ENCODE measurements around the gene SPTB.

Gene SPTB

DNA sequence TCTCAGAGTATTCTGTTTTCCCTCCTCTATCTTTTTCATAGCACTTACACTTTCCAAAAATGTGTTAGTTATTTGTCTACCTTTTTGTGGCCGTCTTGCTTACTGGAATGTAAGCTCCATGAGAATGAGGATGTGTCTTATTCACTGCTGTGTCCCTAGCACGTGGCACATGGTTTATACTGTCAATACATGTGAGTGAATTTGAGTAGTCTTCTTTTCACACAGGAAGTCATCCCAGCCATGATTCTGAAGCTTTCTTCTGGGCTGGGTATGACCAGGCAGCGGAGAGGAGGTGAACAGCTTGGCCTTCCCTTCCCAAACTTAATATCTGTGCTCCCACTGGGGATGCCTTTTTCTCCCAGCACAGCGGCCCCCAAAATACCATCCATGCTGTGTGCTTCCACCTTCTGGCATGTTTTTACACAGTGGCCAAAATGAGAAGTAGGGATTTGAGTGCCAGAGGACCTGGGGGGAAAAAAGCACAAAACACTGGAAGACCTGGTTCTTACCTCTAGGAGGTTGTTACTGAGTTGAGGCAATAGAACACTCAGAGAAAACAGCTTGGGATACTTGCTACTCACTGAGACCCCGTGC, 165.2 kb downstream of the SPTB start:
- H3K79me1 ChIP-seq (replicated peaks; ENCODE audit: low read length, poor library complexity, severe bottlenecking): no peaks in the 10 kb centered on the region
- H3K14ac ChIP-seq (ENCODE audit: low read length in 2 of 2): no peak overlapping the region
- H2BK15ac ChIP-seq (ENCODE audit: low read depth, poor library complexity, severe bottlenecking): no peak overlapping the region
- no peak overlapping the region for H3K4me2 ChIP-seq (ENCODE audit: low read length, poor library complexity, severe bottlenecking)
- no peak overlapping the region for H3K9ac ChIP-seq (ENCODE audit: low read length)
- H3K4ac ChIP-seq (ENCODE audit: low read depth in 1 of 2, low read length in 2 of 2): no peak overlapping the region
- DNase-seq: no peak
- H3K27me3 ChIP-seq (ENCODE audit: control insufficient read depth in 1 of 2, insufficient read depth in 1 of 2, low read length in 2 of 2): peaks cover 0 to 13% of the 10 kb centered on the region in 2 experiments
- no peak overlapping the region for H2BK120ac ChIP-seq (ENCODE audit: low read depth, low read length)
- H4K91ac ChIP-seq (ENCODE audit: low read length): no peak overlapping the region
- H3K9me3 ChIP-seq (ENCODE audit: control insufficient read depth, low read length): peaks cover 32% of the 10 kb centered on the region
- peak overlapping the region; percentile 19 for H4K8ac ChIP-seq (ENCODE audit: low read length)
- H3K23ac ChIP-seq (ENCODE audit: low read length in 2 of 2): no peak overlapping the region
- WGBS: 93% methylated on average over 5 of the region's 5 CpGs
- H2BK5ac ChIP-seq (ENCODE audit: low read depth, low read length, poor library complexity, severe bottlenecking): no peak overlapping the region
- H3K18ac ChIP-seq (ENCODE audit: low read depth in 1 of 2, low read length in 2 of 2): no peak overlapping the region
- no peak overlapping the region for H3K4me3 ChIP-seq (ENCODE audit: insufficient read depth in 1 of 2, low read depth in 1 of 2, low read length in 2 of 2)
- H2BK12ac ChIP-seq (ENCODE audit: low read length in 2 of 2): no peak overlapping the region
- H3K36me3 ChIP-seq (ENCODE audit: control insufficient read depth in 1 of 2, insufficient read depth in 2 of 2, low read depth in 1 of 2, low read length in 2 of 2): peaks cover 0 to 12% of the 10 kb centered on the region in 2 experiments
- H3K4me1 ChIP-seq (ENCODE audit: control insufficient read depth, insufficient read depth, low read depth, low read length): peaks cover 35% of the 10 kb centered on the region
- no peak overlapping the region for H2AFZ ChIP-seq (ENCODE audit: low read depth, low read length)
- peak overlapping the region; percentile 81 for H3K27ac ChIP-seq (ENCODE audit: low read length, poor library complexity, severe bottlenecking)
- peak overlapping the region; percentile 83 for H2AK5ac ChIP-seq (ENCODE audit: low read length, severe bottlenecking)

DNA sequence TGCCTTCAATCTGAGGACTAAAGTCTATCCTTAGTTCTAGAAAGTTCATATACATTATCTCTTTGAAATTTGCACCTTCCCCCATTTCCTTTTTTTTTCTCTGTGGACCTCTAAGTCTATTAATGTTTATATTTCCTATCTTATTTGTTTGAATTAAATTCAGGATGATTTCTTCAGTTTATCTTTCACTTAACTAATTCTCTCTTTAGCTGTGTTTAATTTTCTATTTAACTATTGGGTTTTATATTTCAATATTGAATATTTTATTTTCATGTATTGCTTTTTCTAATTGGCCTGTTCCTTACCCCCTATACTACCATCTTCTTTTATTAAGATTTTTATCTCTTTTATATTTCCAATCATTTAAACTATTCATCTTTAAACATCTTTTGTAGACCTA, 166.0 kb downstream of the SPTB start:
- Histone ChIP-seq H3K23ac (ENCODE audit: low read length in 2 of 2) (no peak overlapping the region), H4K8ac (ENCODE audit: low read length) (no peak overlapping the region), H3K4me2 (ENCODE audit: low read length, poor library complexity, severe bottlenecking) (no peak overlapping the region), H2AFZ (ENCODE audit: low read depth, low read length) (no peak overlapping the region), H3K4me3 (ENCODE audit: insufficient read depth in 1 of 2, low read depth in 1 of 2, low read length in 2 of 2) (no peak overlapping the region), H3K14ac (ENCODE audit: low read length in 2 of 2) (no peak overlapping the region), H3K36me3 (ENCODE audit: control insufficient read depth in 1 of 2, insufficient read depth in 2 of 2, low read depth in 1 of 2, low read length in 2 of 2) (peaks cover 0 to 9% of the 10 kb centered on the region in 2 experiments), H3K79me1 (replicated peaks; ENCODE audit: low read length, poor library complexity, severe bottlenecking) (no peaks in the 10 kb centered on the region), H2BK15ac (ENCODE audit: low read depth, poor library complexity, severe bottlenecking) (no peak overlapping the region), H3K27ac (ENCODE audit: low read length, poor library complexity, severe bottlenecking) (no peak overlapping the region), H3K9me3 (ENCODE audit: control insufficient read depth, low read length) (peaks cover 32% of the 10 kb centered on the region), H4K91ac (ENCODE audit: low read length) (no peak overlapping the region), H2BK120ac (ENCODE audit: low read depth, low read length) (no peak overlapping the region), H3K27me3 (ENCODE audit: control insufficient read depth in 1 of 2, insufficient read depth in 1 of 2, low read length in 2 of 2) (peaks cover 0 to 14% of the 10 kb centered on the region in 2 experiments), H2BK12ac (ENCODE audit: low read length in 2 of 2) (no peak overlapping the region), H3K4me1 (ENCODE audit: control insufficient read depth, insufficient read depth, low read depth, low read length) (peaks cover 35% of the 10 kb centered on the region), H3K9ac (ENCODE audit: low read length) (no peak overlapping the region), H2BK5ac (ENCODE audit: low read depth, low read length, poor library complexity, severe bottlenecking) (no peak overlapping the region), H3K18ac (ENCODE audit: low read depth in 1 of 2, low read length in 2 of 2) (no peak overlapping the region), H3K4ac (ENCODE audit: low read depth in 1 of 2, low read length in 2 of 2) (no peak overlapping the region), H2AK5ac (ENCODE audit: low read length, severe bottlenecking) (no peak overlapping the region)
- no peak for DNase-seq

- H3K9me3 ChIP-seq (ENCODE audit: control insufficient read depth, low read length): peaks cover 32% of the 10 kb centered on the region
- no peak overlapping the region for H2BK5ac ChIP-seq (ENCODE audit: low read depth, low read length, poor library complexity, severe bottlenecking)
- H2BK15ac ChIP-seq (ENCODE audit: low read depth, poor library complexity, severe bottlenecking): no peak overlapping the region
- peak overlapping the region; percentile 20 for H2AK5ac ChIP-seq (ENCODE audit: low read length, severe bottlenecking)
- H3K4me2 ChIP-seq (ENCODE audit: low read length, poor library complexity, severe bottlenecking): no peak overlapping the region
- no peak overlapping the region for H2BK12ac ChIP-seq (ENCODE audit: low read length in 2 of 2)
- H3K4me1 ChIP-seq (ENCODE audit: control insufficient read depth, insufficient read depth, low read depth, low read length): peaks cover 31% of the 10 kb centered on the region
- no peak overlapping the region for H4K8ac ChIP-seq (ENCODE audit: low read length)
- no peak overlapping the region for H3K14ac ChIP-seq (ENCODE audit: low read length in 2 of 2)
- peaks cover 0 to 9% of the 10 kb centered on the region in 2 experiments for H3K36me3 ChIP-seq (ENCODE audit: control insufficient read depth in 1 of 2, insufficient read depth in 2 of 2, low read depth in 1 of 2, low read length in 2 of 2)
- no peak overlapping the region for H2BK120ac ChIP-seq (ENCODE audit: low read depth, low read length)
- H3K4ac ChIP-seq (ENCODE audit: low read depth in 1 of 2, low read length in 2 of 2): no peak overlapping the region
- H3K27ac ChIP-seq (ENCODE audit: low read length, poor library complexity, severe bottlenecking): no peak overlapping the region
- no peak overlapping the region for H3K4me3 ChIP-seq (ENCODE audit: insufficient read depth in 1 of 2, low read depth in 1 of 2, low read length in 2 of 2)
- no peak overlapping the region for H4K91ac ChIP-seq (ENCODE audit: low read length)
- peaks cover 0 to 32% of the 10 kb centered on the region in 2 experiments for H3K27me3 ChIP-seq (ENCODE audit: control insufficient read depth in 1 of 2, insufficient read depth in 1 of 2, low read length in 2 of 2)
- WGBS: 97% methylated on average over 5 of the region's 5 CpGs
- no peak for DNase-seq
- H2AFZ ChIP-seq (ENCODE audit: low read depth, low read length): no peak overlapping the region
- no peak overlapping the region for H3K23ac ChIP-seq (ENCODE audit: low read length in 2 of 2)
- no peaks in the 10 kb centered on the region for H3K79me1 ChIP-seq (replicated peaks; ENCODE audit: low read length, poor library complexity, severe bottlenecking)
- no peak overlapping the region for H3K18ac ChIP-seq (ENCODE audit: low read depth in 1 of 2, low read length in 2 of 2)
- H3K9ac ChIP-seq (ENCODE audit: low read length): no peak overlapping the region
These were observed 168.7 kb downstream of the SPTB start for GRCh38 chr14:64711039-64711438.

DNA sequence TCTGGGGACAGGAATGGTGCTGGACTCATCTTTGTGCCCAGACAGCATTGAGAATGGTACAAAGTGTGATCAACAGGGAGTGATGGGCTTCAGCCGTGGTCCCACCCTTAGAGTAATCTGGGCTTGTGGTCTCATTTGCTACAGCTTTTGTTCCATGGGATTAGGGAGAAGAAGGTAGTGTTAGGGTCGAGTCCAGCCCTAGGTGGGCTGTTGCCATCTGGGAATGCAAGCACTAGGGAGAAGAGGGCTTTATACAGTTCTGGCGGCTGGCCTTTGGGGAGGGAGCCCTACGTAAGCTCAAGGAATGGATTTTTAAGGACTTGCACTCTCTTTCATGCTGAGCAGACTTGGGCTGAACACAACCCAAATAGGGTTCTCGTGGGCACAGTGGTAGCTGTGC, 170.6 kb downstream of the SPTB start:
- peak overlapping the region; percentile 3 to 12 for H3K4ac ChIP-seq (ENCODE audit: low read depth in 1 of 2, low read length in 2 of 2)
- H2BK12ac ChIP-seq (ENCODE audit: low read length in 2 of 2): peak overlapping the region; percentile 2 to 34
- peak overlapping the region in 1 of 2 experiments; percentile 14 for H3K14ac ChIP-seq (ENCODE audit: low read length in 2 of 2)
- peaks cover 0 to 45% of the 10 kb centered on the region in 2 experiments for H3K27me3 ChIP-seq (ENCODE audit: control insufficient read depth in 1 of 2, insufficient read depth in 1 of 2, low read length in 2 of 2)
- H4K8ac ChIP-seq (ENCODE audit: low read length): peak overlapping the region; percentile 13
- no peak overlapping the region for H2AFZ ChIP-seq (ENCODE audit: low read depth, low read length)
- peak overlapping the region; percentile 6 to 81 for H3K18ac ChIP-seq (ENCODE audit: low read depth in 1 of 2, low read length in 2 of 2)
- peaks cover 23% of the 10 kb centered on the region for H3K9me3 ChIP-seq (ENCODE audit: control insufficient read depth, low read length)
- no peak overlapping the region for H2BK120ac ChIP-seq (ENCODE audit: low read depth, low read length)
- peaks cover 0 to 3% of the 10 kb centered on the region in 2 experiments for H3K36me3 ChIP-seq (ENCODE audit: control insufficient read depth in 1 of 2, insufficient read depth in 2 of 2, low read depth in 1 of 2, low read length in 2 of 2)
- H3K27ac ChIP-seq (ENCODE audit: low read length, poor library complexity, severe bottlenecking): peak overlapping the region; percentile 82
- no peak for DNase-seq
- no peak overlapping the region for H3K9ac ChIP-seq (ENCODE audit: low read length)
- peaks cover 23% of the 10 kb centered on the region for H3K4me1 ChIP-seq (ENCODE audit: control insufficient read depth, insufficient read depth, low read depth, low read length)
- H3K4me3 ChIP-seq (ENCODE audit: insufficient read depth in 1 of 2, low read depth in 1 of 2, low read length in 2 of 2): no peak overlapping the region
- H3K79me1 ChIP-seq (replicated peaks; ENCODE audit: low read length, poor library complexity, severe bottlenecking): no peaks in the 10 kb centered on the region
- peak overlapping the region; percentile 57 for H3K4me2 ChIP-seq (ENCODE audit: low read length, poor library complexity, severe bottlenecking)
- H3K23ac ChIP-seq (ENCODE audit: low read length in 2 of 2): no peak overlapping the region
- peak overlapping the region; percentile 3 for H4K91ac ChIP-seq (ENCODE audit: low read length)
- no peak overlapping the region for H2BK5ac ChIP-seq (ENCODE audit: low read depth, low read length, poor library complexity, severe bottlenecking)
- H2BK15ac ChIP-seq (ENCODE audit: low read depth, poor library complexity, severe bottlenecking): no peak overlapping the region
- 88% methylated on average over 5 of the region's 5 CpGs for WGBS
- H2AK5ac ChIP-seq (ENCODE audit: low read length, severe bottlenecking): peak overlapping the region; percentile 65
